GM12891 (cell line): Measurements from ENCODE around the gene C10orf71.

ENCODE experiments used
- DNase-seq: peaks from one replicate; pipeline ENCODE4 v3.0.0; 2011; ENCODE audit warnings: low spot score; ENCODE audit not compliant: insufficient read length
- FAIRE-seq: peaks from 2 replicates; lab custom pipeline; 2011; peaks lifted over from hg19 to GRCh38; lab: Jason Lieb, UNC
- PAX5 ChIP-seq: IDR thresholded peaks from 2 replicates; pipeline ENCODE4 v1.6.1; 2011; ENCODE audit warnings: low read length, moderate library complexity, mild to moderate bottlenecking; ENCODE audit not compliant: insufficient read depth, severe bottlenecking
- POLR2A ChIP-seq: IDR thresholded peaks from 2 replicates; pipeline ENCODE4 v1.6.1; 2011; ENCODE audit warnings: low read depth, low read length, control low read depth
- POLR2AphosphoS5 ChIP-seq: IDR thresholded peaks from 2 replicates; pipeline ENCODE4 v1.6.1; 2011; ENCODE audit warnings: low read depth, low read length, control low read depth
- POU2F2 ChIP-seq: IDR thresholded peaks from 2 replicates; pipeline ENCODE4 v1.6.1; 2011; ENCODE audit warnings: low read depth, mild to moderate bottlenecking, control low read depth, low read length, moderate library complexity
- SPI1 ChIP-seq: IDR thresholded peaks from 2 replicates; pipeline ENCODE4 v1.6.1; 2011; ENCODE audit warnings: low read depth, low read length, control low read depth
- TAF1 ChIP-seq: IDR thresholded peaks from 2 replicates; pipeline ENCODE4 v1.6.1; 2011; ENCODE audit warnings: low read depth, low read length, control low read depth

Gene C10orf71

DNA sequence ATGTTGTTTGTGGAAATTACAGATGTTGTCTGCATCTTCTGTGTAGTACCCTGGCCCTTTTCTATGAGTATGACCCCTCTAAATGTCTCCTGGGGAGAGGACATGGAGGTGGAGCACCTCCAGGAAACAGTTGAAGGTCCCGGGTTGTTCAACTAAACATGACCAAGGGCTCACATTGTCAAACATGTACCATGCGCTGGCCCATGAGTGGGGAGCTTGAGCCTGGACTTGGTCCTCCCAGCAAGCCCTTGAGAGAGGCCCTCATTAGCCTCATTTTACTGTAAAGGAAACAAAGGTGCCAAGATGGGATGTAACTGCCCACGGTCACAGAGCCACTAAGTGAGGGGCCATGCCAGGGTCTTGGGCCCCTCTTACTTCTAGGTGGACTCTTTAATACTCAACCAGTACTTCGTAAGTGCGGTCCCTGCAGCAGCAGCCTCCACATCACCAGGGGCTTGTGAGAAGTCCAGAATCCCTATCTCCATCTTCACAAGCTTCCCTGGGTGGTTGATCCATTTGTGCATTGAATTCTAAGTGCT is 31.2 kb downstream of the C10orf71 start:
- TF ChIP-seq POLR2AphosphoS5 = no peak
- FAIRE-seq (no peak), DNase-seq (no peak)

DNA sequence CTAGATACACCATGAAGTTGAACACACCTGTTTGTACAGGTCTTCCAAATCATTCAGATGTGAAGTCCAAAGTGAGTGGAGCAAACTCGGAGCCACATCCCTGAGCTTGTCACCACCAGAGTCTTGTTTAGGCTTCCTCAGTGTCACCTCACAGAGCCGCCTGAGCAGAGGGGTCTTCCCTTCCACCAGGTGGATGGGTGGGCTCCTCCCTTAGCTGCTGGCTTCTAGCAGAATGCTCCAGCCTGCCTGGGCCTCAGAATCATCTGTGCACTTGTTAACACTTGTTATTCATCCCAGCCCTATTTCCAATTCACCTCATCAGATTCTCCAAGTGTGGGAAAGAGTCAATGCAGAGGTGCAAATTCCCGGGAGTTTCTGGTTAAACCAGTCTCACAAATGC is 32.5 kb downstream of the C10orf71 start:
- FAIRE-seq (no peak), DNase-seq (no peak)
- TF ChIP-seq PAX5 = no peak

DNA sequence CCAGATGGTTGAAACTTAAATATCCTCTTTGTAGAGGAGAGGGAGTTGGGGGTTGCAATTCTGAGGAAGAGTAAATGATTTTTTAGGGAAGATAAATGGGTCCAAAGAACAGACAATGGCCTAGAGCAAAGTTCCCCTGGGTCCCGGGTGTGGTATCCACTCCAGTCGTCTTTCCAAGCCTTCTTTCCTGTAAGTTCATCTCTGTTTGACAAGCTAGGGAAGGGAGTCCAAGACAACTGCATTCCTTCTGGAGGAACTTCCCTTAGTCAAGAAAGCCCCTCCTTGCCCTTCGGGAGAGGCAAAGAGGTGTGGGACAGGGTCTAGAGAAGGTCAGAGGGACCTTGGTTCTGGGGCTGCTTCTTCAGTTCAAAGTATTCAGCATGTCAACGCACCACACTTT is 33.4 kb downstream of the C10orf71 start:
- TF ChIP-seq PAX5 (no peak), POLR2A (no peak), SPI1 (no peak), POU2F2 (no peak), POLR2AphosphoS5 (no peak), TAF1 (no peak)
- no peak for DNase-seq
- no peak for FAIRE-seq

DNA sequence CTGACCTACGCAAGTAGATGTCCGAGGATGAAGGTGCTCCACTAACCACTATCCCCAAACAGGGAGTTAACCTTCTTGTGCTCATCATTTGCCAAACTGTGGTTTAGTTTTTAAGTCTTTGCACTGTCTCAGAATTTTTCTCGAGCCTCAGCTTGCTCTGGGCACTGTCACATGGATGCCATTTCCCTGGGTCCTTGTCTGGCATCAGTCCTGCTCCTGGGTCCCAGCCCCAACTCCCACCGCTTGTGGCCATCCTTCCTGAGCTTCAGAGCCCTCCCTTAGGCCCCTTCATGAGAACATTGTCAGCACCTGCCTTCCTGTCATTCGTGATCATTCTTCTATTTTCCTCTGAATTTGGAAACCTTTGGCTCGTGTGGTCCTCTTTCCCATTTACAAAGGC is 33.8 kb downstream of the C10orf71 start:
- no peak for DNase-seq
- TF ChIP-seq SPI1 (no peak), TAF1 (no peak)
- FAIRE-seq = no peak

DNA sequence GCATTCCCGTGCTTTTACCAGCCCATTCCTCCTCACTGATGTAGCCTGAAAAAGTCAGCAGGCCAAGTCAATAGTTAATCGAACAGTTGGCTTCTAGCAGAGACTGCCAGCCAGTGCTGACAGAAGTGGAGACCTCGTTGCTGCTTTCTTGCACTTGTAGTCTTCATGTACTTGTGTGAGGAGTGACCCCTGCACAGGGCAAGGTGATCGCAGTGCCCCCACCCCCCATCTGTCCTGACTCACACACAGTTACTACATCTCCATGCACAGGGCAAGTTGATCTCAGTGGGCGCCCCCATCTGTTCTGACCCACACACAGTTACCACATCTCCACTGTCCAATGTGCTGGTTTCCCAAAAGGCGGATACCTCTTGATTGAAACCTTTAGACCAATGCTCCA is 34.2 kb downstream of the C10orf71 start:
- no peak for FAIRE-seq
- TF ChIP-seq POLR2AphosphoS5 (no peak), POLR2A (no peak), POU2F2 (no peak), TAF1 (no peak), SPI1 (no peak), PAX5 (no peak)
- no peak for DNase-seq

DNA sequence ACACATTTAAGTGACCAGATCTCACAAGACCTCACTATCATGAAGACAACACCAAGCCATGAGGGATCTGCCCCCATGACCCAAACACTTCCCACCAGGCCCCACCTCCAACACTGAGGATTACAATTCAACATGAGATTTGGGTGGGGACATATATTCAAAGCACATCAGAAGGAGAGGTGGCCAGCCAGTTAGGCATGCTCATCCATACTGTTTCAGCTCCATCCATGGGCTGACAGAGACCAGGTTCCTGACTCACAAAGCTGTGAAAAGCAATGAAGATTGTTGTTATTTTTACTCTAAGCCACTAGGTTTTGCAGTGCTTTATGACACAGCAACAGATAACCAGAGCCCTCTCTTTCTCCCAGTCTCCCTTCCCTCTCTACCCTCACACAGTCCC is 36.0 kb downstream of the C10orf71 start:
- FAIRE-seq = no peak
- TF ChIP-seq POLR2A (no peak), SPI1 (no peak), POU2F2 (no peak), PAX5 (no peak), POLR2AphosphoS5 (no peak), TAF1 (no peak)

DNA sequence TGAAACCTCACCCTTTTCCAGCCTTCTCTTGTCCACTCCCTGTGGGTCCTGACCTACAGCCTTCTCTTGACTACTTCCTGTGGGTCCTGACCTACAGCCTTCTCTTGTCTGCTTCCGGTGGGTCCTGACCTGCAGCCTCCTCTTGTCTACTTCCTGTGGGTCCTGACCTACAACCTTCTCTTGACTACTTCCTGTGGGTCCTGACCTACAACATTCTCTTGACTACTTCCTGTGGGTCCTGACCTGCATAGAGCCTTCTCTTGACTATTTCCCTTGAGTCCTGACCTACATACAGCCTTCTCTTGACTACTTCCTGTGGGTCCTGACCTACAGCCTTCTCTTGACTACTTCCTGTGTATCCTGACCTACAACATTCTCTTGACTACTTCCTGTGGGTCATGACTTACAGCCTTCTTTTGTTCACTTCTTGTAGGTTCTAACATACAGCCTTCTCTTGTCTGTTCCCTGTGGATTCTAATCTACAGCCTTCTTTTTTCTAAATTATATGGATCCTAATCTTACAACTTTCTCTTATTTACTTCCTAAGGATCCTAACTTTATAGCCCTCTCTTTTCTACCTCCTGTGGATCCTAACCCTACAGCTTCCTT is 36.5 kb downstream of the C10orf71 start:
- no peak for DNase-seq
- no peak for FAIRE-seq
- TF ChIP-seq POLR2A = no peak
- no peak for TF ChIP-seq TAF1

More for the DNA sequence above, 36.0 kb downstream of the C10orf71 start:
- no peak for DNase-seq

DNA sequence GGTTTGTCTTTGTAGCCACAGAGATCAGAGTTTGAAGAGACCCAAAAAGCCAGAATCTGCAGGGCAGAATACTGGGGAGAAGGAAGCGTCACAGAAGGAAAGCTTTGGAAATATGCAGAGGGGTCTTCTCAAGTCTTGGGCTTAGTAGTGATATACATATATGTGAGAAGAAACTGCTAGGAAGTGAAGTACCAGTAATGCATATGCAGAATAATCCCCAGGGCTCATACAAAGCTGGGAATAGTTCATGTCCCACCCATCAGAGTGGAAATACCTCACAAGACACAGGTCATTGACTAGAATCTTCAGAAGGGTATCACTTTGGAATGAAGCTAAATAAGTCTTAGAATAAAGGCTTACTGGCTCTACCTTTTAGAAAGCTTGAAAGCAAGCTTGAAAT is 39.6 kb downstream of the C10orf71 start:
- TF ChIP-seq POLR2AphosphoS5 = no peak
- TF ChIP-seq POLR2A = no peak
- TF ChIP-seq TAF1 = no peak
- no peak for TF ChIP-seq SPI1
- TF ChIP-seq PAX5 = no peak
- no peak for TF ChIP-seq POU2F2
- DNase-seq (no peak), FAIRE-seq (no peak)

DNA sequence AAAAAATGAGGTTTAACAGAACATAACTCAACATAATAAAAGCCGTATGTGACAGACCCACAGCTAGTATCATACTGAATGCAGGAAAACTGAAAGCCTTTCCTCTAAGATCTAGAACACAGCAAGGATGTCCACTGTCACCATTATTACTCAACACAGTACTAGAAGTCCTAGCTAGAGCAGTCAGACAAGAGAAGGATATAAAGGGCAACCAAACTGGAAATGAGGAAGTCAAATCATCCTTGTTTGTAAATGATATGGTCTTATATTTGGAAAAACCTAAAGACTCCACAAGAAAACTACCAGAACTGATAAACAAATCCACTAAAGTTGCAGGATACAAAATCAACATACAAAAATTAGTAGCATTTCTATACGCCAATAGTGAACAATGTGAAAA is 45.9 kb downstream of the C10orf71 start:
- no peak for FAIRE-seq

DNA sequence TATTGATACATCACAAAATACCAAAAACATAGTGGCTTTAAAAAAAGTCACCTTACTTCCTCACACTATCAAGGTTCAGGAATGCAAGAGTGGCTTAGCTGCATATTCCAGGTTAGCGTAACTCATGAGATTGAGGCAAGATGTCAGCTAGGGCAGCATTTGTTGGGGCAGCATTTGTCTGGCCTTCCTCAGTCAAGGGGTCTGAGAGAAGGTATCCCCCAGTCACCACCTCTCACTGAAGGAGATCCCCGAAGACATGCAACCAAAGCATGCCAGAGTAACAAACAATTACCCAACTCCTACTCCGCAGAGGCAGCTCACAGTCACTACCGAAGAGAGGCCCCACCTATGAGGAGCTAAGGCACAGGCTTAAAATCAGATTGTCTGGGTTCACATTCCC is 48.4 kb downstream of the C10orf71 start:
- FAIRE-seq = no peak
- no peak for DNase-seq
- TF ChIP-seq POLR2A = no peak
- no peak for TF ChIP-seq TAF1

More for the DNA sequence above, 45.9 kb downstream of the C10orf71 start:
- TF ChIP-seq POLR2A = no peak
- no peak for TF ChIP-seq POU2F2
- TF ChIP-seq TAF1 = no peak
- no peak for TF ChIP-seq POLR2AphosphoS5
- no peak for TF ChIP-seq PAX5
- no peak for TF ChIP-seq SPI1
- no peak for DNase-seq

DNA sequence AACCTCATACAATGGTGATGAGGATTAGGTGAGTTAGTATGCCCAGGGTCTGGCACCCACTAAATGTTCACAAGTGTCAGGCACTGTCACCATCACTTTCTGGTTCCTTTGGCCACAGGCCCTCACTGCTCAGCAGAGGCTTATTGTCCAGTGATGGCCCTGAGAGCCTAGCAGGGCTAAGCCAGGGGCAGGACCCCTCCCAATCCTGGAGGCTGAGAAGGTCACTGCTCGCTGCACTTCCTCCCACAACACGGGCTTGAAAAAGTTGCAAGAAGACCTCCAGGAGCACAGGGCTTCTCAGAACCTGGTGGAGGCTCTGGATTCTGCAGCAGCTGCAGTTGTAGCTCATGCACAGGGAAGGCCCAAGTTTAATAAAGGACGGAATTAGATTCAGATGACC is 48.9 kb downstream of the C10orf71 start:
- FAIRE-seq (no peak), DNase-seq (no peak)
- no peak for TF ChIP-seq POLR2A
- no peak for TF ChIP-seq POU2F2
- no peak for TF ChIP-seq PAX5

DNA sequence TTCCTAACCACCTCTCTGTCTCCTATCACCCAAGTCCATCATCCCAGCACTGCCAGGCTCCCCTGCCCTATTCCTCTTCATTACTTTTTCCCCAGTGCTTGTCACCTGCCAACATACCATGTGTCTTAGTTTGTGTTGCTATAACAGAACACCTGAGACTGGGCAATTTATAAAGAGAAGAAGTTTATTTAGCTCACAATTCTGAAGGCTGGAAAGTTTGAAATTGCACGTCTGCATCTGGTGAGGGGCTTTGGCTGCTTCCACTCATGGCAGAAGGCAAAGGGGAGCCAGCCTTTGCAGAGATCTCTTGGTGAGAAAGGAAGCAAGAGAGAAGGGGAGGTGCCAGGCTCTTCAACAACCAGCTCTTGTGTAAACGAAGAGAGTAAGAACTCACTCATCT is 49.6 kb downstream of the C10orf71 start:
- FAIRE-seq (no peak), DNase-seq (no peak)
- TF ChIP-seq PAX5 = no peak
- no peak for TF ChIP-seq TAF1
- no peak for TF ChIP-seq SPI1
- no peak for TF ChIP-seq POU2F2
- no peak for TF ChIP-seq POLR2AphosphoS5
- no peak for TF ChIP-seq POLR2A
